ENCODE data around the gene GRID2.

DNA sequence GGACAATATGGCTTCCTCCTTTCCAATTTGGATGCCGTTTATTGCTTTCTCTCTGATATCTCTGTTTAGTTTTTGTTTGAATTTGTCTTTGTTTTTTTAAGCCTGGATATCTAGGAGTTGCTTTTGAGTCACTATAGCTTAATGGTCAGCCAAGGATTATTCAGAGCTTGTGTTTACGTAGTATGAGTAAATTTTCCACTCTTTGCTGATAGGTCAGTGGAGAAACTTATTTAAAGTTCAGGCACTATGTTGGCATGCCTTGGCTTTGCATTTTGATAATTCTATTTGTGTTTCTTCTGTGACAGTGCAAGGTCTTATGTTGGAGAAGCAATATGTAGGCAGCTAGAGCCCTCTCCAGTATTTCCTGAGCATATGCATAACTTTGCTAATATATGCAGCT, 315.2 kb downstream of the GRID2 start:
- no peak for TF ChIP-seq POLR2A (IDR thresholded peaks at IDR 0.05; ENCODE audit: low read length)
- no peak for TF ChIP-seq GATA1 (IDR thresholded peaks at IDR 0.05; ENCODE audit: low read depth, low read length)

All from erythroblast (primary cell).